Measurements from ENCODE around the gene YRDC.

Gene YRDC

GRCh38 chr1:37765916-37766664 lies 41.9 kb downstream of the YRDC start:
- DNase-seq = peak; percentile 40

DNA sequence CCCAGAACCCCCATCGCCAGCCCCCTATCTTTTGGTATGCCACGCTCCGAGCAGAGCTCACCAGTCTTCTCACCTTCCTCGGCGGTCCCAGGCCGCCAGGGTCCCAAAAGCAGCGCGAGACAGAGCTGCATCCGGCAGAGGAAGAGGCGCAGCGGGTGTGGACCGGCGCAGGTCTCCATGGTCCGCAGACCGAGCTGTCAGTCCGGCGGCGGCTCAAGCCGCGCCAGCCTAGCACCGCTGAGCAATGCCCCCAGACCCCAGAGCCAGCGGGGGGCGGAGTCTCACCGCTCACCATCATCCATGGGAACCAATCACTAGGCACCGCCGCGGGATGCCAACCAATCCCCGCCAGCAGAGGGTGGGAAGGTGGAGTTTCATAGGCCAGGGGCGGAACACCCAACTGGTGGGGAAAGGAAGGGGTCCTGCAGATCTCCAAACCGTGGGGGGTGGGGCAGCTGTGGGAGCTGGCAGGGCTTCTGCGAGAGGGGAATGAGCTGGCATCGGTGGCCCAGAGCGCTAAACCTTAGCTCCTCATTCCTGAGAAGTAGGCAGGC lies 43.0 kb downstream of the YRDC start, which contains the start of gene EPHA10:
Gene EPHA10, minus strand, starts transcription at position 233 of the 554 bp plus-strand sequence. Its CDS starts 54 bp downstream, at position 179.
- peak; percentile 81 for DNase-seq

DNA sequence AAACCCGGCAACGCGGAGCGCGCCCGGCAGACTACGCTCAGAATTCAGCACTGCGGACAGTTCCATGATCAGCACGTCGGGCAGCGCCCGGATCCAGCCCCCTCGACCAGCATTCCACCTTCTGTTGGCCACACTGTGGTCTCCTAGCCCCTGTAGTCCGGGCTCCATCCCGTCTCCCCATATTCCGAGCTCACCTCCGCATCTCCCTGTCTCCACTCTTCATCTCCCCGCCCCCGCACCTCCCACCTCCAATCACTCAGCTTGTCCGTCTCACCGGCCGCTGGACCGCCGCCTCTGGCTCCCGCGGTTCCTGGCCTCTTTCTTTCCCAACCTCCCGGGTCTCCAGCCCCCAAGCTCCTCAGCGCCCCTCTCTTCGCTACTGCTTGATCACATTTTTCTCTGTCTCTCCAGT lies 43.6 kb downstream of the YRDC start:
- DNase-seq = no peak

GRCh38 chr1:37763791-37764413 lies 44.1 kb downstream of the YRDC start:
- DNase-seq = no peak

GRCh38 chr1:37762516-37762915 lies 45.5 kb downstream of the YRDC start:
- DNase-seq = no peak

GRCh38 chr1:37761416-37762095 lies 46.5 kb downstream of the YRDC start:
- no peak for DNase-seq

GRCh38 chr1:37759451-37759850 lies 48.6 kb downstream of the YRDC start:
- no peak for DNase-seq

DNA sequence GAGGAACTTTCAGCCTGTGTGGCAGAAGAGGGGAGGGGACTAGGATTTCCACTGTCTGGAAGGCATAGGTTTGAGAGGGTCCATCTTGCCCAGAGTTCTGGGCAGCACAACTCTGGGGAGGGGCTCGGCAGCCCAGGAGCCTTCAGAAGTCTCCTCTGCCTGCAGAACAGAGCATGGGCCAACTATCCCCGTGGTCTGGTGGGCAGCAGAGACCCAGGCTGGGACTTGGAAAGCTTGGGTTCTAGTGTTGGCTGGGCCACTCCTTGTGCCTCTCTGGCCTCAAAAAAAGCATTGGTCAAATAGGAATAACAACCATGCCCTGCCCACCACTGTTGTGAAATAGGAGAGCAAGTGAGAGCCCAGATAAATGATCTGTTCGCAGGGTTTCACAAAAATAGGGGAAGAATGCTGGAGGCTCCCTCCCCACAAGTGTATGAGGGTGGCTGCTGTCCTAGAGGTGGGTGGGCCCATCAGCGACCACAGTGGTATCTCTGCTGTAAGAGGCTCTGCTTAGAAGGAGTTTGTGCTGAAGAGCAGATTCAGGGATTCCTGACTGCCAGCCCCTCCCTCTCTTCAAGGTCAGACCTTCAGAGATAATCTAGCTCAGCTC lies 52.0 kb downstream of the YRDC start:
- no peak for DNase-seq

- DNase-seq = no peak
Observed at GRCh38 chr1:37755290-37755689, 52.7 kb downstream of the YRDC start.

GRCh38 chr1:37753473-37754321 lies 54.3 kb downstream of the YRDC start:
- DNase-seq = no peak
